HG03378 (cell line): ENCODE data around the gene RIMBP2.
"Not testable (repeated sequence)": the region's sequence is repeated elsewhere in the genome, so short reads cannot be mapped to it uniquely, and the experiment has no call there.

Experiments
- ATAC-seq: cut with Tn5 transposase; IDR thresholded peaks from one replicate; pipeline ENCODE4 v1.9.1; 2021; ENCODE audit warnings: mild to moderate bottlenecking, moderate library complexity; ENCODE audit not compliant: unreplicated experiment

The RIMBP2 gene

DNA sequence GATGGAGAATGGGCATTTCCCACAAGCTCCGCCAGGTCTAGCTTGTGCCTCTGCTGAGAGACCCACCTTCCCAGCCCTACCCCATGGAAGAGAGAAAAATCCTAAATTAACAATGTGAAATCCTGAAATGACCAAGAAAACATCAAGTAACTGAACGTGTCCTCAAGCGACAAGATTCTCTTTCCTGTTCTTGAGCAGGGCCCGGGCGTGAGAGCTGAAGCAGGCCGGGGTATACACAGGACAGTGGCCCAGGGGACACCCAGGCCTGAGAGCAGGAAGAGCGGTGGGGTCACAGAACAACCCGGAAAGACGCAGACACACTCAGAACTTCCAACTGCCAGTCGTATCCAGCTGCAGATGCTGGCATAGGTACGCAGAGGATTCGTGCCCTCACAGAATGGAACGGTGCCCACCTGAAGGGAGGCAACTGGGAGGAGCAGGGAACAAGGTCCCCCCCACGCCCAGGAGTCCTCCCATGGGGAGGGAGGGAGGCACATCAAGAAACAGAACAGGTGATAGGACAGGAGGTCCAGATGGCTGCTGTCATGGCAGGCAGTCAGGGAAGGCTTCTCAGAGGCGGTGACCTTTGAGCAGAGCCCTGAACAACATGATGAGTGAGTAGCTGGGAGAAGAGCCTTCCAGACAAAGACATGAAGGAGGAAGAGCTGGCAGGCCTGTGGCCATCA is 9.1 kb downstream of the RIMBP2 start:
- ATAC-seq, result no peak

GRCh38 chr12:130706311-130706710 is 9.8 kb downstream of the RIMBP2 start:
- ATAC-seq, result no peak

DNA sequence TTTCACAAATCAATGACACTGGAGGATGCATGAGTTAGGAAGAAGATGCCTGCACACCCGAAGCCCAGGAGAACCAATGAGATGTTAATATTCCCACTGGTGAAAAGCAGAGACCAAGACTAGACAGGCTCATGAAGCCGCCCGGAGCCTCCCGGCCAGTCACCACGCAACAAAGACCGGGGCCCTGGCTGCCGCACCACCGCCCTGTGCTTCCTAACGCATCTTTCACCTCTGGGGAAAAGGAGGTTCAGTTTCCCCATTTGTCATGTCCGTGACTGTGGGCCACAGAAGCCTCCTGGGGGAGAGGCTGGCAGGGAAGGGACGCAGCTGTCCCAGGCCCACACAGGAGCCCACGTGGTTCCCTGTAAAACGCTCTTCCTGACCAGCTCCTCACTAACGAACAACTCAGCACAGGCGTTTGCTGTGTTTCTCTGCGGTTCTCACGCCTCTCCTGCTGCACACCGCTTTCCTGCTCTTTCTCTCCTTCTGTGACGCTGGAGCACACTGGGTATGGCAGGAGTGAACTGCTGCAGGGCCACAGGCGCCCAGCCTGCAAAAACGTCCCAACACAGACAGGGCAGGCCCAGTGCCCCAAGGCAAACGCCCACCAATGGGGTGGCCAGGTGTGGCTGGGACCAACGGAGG is 10.8 kb downstream of the RIMBP2 start:
- ATAC-seq, result no peak

GRCh38 chr12:130704606-130705005 is 11.5 kb downstream of the RIMBP2 start:
- no peak for ATAC-seq

DNA sequence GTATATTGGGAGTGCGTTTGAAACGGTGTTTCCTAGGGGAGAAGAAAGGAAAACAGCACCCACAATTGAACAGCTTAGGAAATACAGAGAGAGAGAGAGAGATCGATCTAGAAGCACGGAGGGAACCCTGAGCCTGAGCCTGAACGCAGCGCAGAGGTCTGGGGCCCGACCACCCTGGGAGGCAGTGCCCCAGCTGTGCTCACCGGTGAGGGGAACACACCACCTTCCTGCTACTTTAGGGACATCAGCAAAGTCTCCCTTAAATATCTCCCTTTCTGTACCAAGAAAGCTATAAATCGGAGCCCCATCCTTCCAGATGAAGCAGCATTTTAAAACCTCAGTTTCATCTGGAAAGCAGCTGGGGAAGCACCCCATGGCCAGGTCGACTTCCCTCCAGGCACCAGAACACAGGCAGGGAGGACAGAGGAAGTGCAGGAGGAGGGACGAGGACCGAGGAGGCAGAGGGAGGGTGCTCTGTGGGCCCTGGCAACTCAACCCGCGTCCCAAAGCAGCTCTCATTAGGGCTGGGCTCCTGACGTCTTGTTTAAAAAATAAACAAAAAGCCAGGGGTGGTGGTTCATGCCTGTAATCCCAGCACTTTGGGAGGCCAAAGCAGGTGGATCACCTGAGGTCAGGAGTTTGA is 12.2 kb downstream of the RIMBP2 start:
- ATAC-seq, result no peak

- ATAC-seq, result no peak
Observed at GRCh38 chr12:130702966-130703732, 12.9 kb downstream of the RIMBP2 start.

GRCh38 chr12:130701402-130701744 is 14.7 kb downstream of the RIMBP2 start:
- ATAC-seq, result no peak

GRCh38 chr12:130700492-130701401 is 15.4 kb downstream of the RIMBP2 start:
- ATAC-seq, result no peak

GRCh38 chr12:130698106-130698505 is 18.0 kb downstream of the RIMBP2 start:
- ATAC-seq, result no peak

GRCh38 chr12:130696379-130697100 is 19.6 kb downstream of the RIMBP2 start:
- ATAC-seq, result no peak

- no peak for ATAC-seq
Observed at GRCh38 chr12:130695061-130695460, 21.0 kb downstream of the RIMBP2 start.

DNA sequence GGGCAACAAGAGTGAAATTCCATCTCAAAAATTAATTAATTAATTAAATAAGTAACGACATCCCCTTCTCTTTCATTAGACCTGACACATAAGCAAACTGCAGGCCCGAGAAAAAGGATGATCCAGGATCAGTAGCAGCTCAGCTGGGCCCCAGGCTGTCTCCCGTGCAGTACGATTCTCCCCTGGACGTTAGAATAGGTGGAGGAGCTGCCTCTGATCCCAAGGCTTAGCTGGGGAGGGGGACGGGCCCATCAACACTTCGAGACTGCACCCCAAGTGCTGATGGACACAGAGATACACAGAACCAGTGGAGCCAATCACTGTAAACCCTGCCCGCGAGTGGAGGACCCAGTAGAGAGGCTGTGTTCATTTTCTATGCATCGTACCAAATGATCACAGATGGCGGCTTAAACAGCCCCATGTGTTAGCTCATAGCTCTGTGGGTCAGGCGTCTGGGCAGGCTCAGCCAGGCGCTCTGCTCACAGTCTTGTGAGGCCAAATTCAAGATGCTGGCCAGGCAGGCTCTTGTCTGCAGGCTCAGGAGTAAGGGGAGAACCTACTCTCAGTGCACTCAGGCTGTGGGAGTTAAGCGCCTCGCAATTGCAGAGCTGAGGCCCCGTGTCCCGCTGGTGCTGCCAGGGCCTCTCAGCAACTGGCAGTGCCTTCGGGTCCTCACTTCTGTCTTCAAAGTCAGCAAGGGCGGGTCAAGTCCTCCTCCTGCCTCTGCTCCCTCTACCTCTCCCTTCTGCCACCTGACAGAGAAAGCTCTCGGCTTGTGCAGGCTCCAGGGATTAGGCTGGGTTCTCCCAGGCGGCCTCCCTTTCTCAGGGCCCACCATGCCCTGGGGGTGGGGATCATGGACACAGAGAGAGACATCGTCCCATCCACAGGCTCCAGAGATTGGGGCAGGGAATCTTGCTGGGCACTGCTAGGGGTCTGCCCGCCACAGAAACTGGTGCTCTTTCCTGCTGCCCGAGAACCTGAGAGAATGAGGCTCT is 26.4 kb downstream of the RIMBP2 start:
- no peak for ATAC-seq

- ATAC-seq, result not testable (repeated sequence)
Observed at GRCh38 chr12:130688999-130689398, 27.1 kb downstream of the RIMBP2 start.

- ATAC-seq, result no peak
Observed at GRCh38 chr12:130687796-130688778, 28.0 kb downstream of the RIMBP2 start.

GRCh38 chr12:130687190-130687589 is 28.9 kb downstream of the RIMBP2 start:
- no peak for ATAC-seq

DNA sequence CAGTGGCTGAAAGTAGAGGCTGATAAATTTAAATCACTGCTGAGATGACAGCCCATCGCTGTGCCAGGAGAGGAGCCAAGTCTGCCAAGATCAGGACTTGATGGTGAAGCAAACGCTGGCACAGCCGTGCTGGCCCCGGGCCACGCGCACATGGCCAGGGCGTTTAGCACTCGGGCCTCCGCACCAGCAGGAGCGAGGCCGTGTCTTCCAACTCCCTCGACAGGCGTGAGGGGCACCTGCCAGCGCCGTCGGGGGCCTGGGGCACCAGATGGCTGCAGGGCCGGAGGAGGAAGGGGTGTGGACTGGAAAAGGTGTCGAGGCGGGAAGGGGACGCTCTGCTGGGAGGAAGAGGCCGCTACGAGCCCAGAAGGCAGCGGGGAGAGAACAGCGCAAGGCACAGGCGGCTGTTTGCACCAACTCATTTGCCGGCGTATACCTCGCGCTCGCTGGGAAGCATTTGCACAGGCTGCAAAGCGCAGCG is 29.5 kb downstream of the RIMBP2 start:
- no peak for ATAC-seq

DNA sequence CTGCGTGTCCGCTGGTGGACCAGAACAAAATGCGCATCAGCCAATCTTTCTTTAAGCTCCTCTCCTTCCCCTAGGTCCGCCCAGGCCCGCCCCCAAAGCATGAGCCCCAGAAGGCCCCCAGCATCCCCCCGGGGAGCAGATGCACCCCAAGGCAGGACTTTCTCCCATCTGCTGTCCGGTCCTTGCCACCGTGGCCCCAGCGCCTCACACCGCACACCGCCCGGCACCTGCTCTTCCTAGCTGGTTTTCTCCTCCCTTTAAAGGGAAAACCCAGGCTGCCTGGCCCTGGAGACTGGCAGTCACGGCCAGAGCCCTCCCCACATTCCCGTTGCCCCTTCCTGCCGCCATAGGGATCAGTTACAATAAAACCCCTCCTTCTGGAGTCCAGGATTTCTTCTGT is 30.2 kb downstream of the RIMBP2 start:
- no peak for ATAC-seq
